Nephron progenitor cell (in vitro differentiated cells): Measurements from ENCODE around the gene RASGRP3.
"Not testable (repeated sequence)": the region's sequence is repeated elsewhere in the genome, so short reads cannot be mapped to it uniquely, and the experiment has no call there.

Source experiments
- DNase-seq: peaks from one replicate; pipeline ENCODE4 v3.0.0; 2021
- H3K27ac Mint-ChIP-seq: 2 replicates; pipeline ENCODE4 v1.8.0; 2021; ENCODE audit warnings: mild to moderate bottlenecking, moderate library complexity, mixed read lengths
- H3K27me3 Mint-ChIP-seq: 2 replicates; pipeline ENCODE4 v1.8.0; 2021; ENCODE audit warnings: mild to moderate bottlenecking, low read depth, mixed read lengths; ENCODE audit not compliant: poor library complexity
- H3K36me3 Mint-ChIP-seq: 2 replicates; pipeline ENCODE4 v1.8.0; 2021; ENCODE audit warnings: low read depth, mixed read lengths
- H3K4me1 Mint-ChIP-seq: 2 replicates; pipeline ENCODE4 v1.8.0; 2021; ENCODE audit warnings: mixed read lengths
- H3K4me3 Mint-ChIP-seq: 2 replicates; pipeline ENCODE4 v1.8.0; 2021; ENCODE audit warnings: mild to moderate bottlenecking, moderate library complexity, mixed read lengths
- H3K9me3 Mint-ChIP-seq: 2 replicates; pipeline ENCODE4 v1.8.0; 2021; ENCODE audit warnings: mild to moderate bottlenecking, moderate library complexity, mixed read lengths
- TF ChIP-seq, protein P1 (sequence below): fragments of 200-600 bp; sonication (generic); IDR thresholded peaks from 2 replicates; pipeline ENCODE4 v1.5.0; 2021; ENCODE audit warnings: antibody characterized with exemption

RASGRP3 gene

DNA sequence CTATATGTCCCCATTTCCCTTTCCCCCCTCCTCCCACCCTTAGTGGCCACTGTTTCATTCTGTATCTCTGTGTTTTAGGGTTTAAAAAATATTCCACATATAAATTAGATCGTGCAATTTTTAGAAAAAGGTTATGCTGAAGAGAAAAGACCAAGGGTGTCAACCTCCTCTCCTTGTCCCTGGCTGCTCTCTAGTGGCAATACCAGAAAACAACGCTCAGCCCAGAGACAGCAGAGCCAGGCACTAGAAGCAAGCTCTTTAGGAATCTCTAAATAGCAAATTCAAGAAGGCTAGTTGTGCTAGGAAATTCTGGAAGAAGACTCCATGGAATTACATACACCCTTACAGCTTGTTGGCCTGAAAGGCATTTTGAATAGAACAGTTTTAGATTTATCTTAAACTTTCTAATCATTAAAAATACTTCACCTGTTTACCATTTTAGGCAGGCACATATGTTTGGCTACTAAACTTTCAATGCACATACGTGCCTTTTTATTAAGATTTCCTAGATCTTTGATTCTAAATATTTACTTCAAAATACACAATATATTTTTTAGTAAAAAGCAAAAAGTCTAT, 35.1 kb upstream of the RASGRP3 start:
- peak; percentile 34 for DNase-seq
- H3K4me3 Mint-ChIP-seq: no peak overlapping the region
- peaks cover 6% of the 10 kb centered on the region for H3K4me1 Mint-ChIP-seq
- H3K9me3 Mint-ChIP-seq: no peaks in the 10 kb centered on the region
- TF ChIP-seq, protein P1, sequence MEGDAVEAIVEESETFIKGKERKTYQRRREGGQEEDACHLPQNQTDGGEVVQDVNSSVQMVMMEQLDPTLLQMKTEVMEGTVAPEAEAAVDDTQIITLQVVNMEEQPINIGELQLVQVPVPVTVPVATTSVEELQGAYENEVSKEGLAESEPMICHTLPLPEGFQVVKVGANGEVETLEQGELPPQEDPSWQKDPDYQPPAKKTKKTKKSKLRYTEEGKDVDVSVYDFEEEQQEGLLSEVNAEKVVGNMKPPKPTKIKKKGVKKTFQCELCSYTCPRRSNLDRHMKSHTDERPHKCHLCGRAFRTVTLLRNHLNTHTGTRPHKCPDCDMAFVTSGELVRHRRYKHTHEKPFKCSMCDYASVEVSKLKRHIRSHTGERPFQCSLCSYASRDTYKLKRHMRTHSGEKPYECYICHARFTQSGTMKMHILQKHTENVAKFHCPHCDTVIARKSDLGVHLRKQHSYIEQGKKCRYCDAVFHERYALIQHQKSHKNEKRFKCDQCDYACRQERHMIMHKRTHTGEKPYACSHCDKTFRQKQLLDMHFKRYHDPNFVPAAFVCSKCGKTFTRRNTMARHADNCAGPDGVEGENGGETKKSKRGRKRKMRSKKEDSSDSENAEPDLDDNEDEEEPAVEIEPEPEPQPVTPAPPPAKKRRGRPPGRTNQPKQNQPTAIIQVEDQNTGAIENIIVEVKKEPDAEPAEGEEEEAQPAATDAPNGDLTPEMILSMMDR: peak; percentile 57
- H3K36me3 Mint-ChIP-seq: no peaks in the 10 kb centered on the region
- H3K27me3 Mint-ChIP-seq: no peaks in the 10 kb centered on the region
- no peak overlapping the region for H3K27ac Mint-ChIP-seq

DNA sequence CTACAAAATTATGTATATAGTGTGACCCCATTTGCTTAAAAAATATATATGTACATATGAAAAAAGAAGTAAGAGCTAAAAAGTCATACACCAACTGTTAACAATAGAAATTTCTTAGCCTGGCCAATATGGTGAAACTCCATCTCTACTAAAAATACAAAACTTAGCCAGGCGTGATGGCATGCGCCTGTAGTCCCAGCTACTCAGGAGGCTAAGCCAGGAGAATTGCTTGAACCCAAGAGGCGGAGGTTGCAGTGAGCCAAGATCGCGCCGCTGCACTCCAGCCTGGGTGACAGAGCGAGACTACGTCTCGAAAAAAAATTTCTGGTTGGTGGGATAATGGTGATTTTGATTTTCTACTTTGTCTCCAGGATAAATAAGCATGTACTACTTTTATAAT, 34.4 kb upstream of the RASGRP3 start:
- H3K9me3 Mint-ChIP-seq, H3K4me3 Mint-ChIP-seq, H3K27ac Mint-ChIP-seq, DNase-seq, H3K27me3 Mint-ChIP-seq, H3K4me1 Mint-ChIP-seq, H3K36me3 Mint-ChIP-seq: not testable (repeated sequence)

DNA sequence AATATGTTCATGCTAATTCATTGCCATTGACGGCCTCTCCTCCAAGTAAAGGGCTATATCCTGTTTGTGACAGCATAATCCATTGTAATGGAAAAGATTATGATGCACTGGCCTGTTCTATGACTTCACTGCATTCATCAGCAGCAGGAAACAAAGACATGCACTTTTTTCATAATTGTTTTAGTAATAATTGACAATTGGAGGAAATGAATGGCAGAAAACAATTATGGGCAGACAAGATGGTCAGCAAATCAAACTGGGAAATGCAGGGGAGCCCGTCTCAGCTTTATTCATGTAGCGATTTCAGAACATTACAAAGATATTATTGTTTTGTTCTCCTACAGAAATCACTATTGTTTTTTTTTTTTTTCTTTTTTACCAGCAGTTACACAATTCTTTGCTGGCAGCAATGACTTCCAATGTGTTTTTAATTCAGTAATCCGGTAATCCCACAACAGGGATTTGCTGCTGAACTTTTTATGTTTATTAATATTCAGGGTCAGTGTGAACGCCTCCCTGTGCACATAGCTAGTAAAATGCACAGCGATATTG, 33.8 kb upstream of the RASGRP3 start:
- H3K27ac Mint-ChIP-seq: no peak overlapping the region
- no peaks in the 10 kb centered on the region for H3K36me3 Mint-ChIP-seq
- TF ChIP-seq, protein P1: no peak
- peaks cover 2% of the 10 kb centered on the region for H3K9me3 Mint-ChIP-seq
- H3K27me3 Mint-ChIP-seq: no peaks in the 10 kb centered on the region
- no peak for DNase-seq
- no peak overlapping the region for H3K4me3 Mint-ChIP-seq
- peaks cover 1% of the 10 kb centered on the region for H3K4me1 Mint-ChIP-seq

DNA sequence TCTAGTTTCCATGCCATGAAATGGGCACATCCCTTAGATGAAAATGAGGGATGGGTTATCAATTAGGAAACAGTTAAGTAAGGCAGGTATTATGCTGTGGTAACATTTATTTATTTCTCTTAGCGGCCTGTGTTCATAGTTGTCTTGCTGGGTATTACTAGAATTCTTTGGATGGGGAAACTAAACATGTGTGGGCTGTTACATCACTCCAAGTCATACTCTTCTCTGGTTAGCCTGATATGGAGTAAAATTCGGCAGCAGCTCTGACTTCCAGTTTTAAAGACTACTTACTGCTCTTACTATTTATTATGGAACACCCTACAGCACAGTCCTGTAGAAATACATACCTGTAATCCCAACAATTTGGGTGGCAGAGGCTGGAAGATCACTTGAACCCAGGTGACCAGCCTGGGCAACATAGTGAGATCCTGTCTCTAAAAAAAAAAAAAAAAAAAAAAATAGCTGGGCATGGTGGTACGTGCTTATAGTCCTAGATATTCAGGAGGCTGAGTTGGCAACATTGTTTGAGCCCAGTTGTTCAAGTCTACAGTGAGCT, 33.1 kb upstream of the RASGRP3 start:
- no peaks in the 10 kb centered on the region for H3K36me3 Mint-ChIP-seq
- TF ChIP-seq, protein P1: no peak
- H3K9me3 Mint-ChIP-seq: peaks cover 4% of the 10 kb centered on the region
- H3K27me3 Mint-ChIP-seq: no peaks in the 10 kb centered on the region
- no peak overlapping the region for H3K4me3 Mint-ChIP-seq
- no peaks in the 10 kb centered on the region for H3K4me1 Mint-ChIP-seq
- no peak overlapping the region for H3K27ac Mint-ChIP-seq
- no peak for DNase-seq

DNA sequence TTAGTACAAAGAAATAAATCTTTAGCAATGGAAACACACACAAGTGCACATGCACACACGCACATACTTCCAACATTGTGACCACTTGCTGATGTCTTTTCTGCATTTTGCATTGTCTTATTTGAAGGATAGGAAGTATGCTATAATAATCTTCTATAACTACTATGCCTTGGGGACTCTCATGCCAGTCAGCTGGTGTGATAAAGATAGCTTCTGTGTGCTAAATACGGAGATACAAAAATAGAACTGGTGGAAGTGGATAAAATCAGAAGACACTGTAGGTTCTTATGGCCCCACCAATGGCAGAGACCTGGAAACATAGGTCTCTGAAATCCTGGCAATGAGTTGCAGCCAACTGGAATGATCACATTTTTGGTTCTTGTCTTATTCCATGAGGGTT, 31.5 kb upstream of the RASGRP3 start:
- TF ChIP-seq, protein P1: no peak

DNA sequence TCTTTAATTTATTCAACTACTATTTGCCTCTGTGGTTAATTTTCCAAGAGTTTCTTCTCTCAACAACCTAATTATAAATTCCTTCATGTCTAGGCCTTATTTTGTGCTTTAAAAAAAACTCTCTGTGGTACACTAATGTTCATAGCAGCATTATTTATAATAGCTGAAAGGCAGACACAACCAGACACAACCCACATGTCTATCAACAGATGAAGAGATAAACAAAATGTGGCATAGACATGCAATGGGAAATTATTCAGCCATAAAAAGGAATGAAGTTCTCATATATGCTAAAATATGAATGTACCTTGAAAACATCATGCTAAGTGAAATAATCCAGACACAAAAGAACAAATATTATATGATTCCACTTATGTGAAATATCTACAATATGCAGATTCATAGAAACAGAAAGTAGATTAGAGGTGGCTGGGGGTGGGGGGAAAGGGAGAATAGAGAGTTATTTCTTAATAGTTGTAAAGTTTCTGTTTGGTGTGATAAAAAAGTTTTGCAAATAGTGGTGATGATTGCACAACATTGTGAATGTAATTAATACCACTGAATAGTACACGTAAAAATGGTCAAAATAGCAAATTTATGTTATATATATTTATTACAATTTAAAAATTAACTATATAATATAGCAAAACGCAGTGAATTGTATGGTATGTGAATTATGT, 28.1 kb upstream of the RASGRP3 start:
- H3K9me3 Mint-ChIP-seq: peaks cover 27% of the 10 kb centered on the region
- no peak overlapping the region for H3K4me3 Mint-ChIP-seq
- no peak for DNase-seq
- H3K27me3 Mint-ChIP-seq: no peaks in the 10 kb centered on the region
- no peaks in the 10 kb centered on the region for H3K4me1 Mint-ChIP-seq
- H3K27ac Mint-ChIP-seq: no peak overlapping the region
- peaks cover 14% of the 10 kb centered on the region for H3K36me3 Mint-ChIP-seq
- TF ChIP-seq, protein P1: no peak

More for the DNA sequence above, 31.5 kb upstream of the RASGRP3 start:
- H3K27me3 Mint-ChIP-seq: no peaks in the 10 kb centered on the region
- peaks cover 4% of the 10 kb centered on the region for H3K9me3 Mint-ChIP-seq
- no peaks in the 10 kb centered on the region for H3K36me3 Mint-ChIP-seq
- H3K4me1 Mint-ChIP-seq: no peaks in the 10 kb centered on the region
- no peak for DNase-seq
- H3K4me3 Mint-ChIP-seq: no peak overlapping the region
- H3K27ac Mint-ChIP-seq: no peak overlapping the region
